ENCODE measurements around the gene ADCY10. TPM values are rescaled to one million over a fixed set of nuclear protein-coding genes. Genes with fewer than 3 reads are reported as not detected.

The ADCY10 gene
- polyA plus RNA-seq, 1 donor from 2014 or later: 0.09 TPM

DNA sequence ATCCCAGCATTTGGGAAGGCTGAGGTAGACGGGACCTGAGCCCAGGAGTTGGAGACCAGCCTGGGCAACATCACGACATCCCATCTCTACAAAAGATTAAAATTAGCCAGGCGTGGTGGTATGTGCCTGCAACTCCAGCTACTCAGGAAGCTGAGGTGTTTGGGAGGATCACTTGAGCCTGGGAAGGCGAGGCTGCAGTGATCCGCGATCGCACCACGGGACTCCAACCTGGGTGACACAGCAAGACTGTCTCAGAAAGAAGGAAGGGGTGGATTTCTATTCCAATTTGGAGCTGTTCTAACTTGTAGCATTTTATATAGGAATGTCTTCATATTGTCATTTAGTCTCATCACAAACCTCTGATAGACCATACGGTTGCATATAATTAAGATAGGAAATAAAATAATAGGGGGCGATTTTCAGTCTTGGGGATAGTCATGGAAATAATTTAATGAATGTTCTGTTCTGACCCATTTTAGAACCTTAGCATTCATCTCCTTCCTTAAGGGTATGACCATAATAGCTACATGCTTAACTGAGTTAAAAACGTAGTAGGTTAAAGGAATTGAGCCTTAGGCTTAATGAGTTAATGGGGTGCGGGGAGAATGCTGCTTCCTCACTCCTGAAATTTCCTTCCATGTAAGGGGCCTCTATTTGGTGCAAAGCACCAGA lies 93.1 kb downstream of the ADCY10 start:
- Histone ChIP-seq H3K9me3 (ENCODE audit: low read length) (peaks cover 1% of the 10 kb centered on the region), H3K27ac (ENCODE audit: low read length) (no peak overlapping the region), H3F3A (ENCODE audit: insufficient read depth, low read length, poor library complexity, severe bottlenecking) (no peaks in the 10 kb centered on the region), H3K4me3 (ENCODE audit: low read length) (no peak overlapping the region), H3K9me2 (ENCODE audit: insufficient read depth, low read length) (no peaks in the 10 kb centered on the region), H3K27me3 (ENCODE audit: insufficient read depth, low read depth, low read length) (no peaks in the 10 kb centered on the region), H3K36me3 (ENCODE audit: insufficient read depth, low read length) (no peaks in the 10 kb centered on the region), H3K4me2 (ENCODE audit: low read length) (no peak overlapping the region), H3K79me2 (replicated peaks; ENCODE audit: insufficient read depth, low read length) (no peaks in the 10 kb centered on the region), H3K9ac (ENCODE audit: low read length) (no peak overlapping the region), H2AFZ (ENCODE audit: low read depth, low read length) (no peak overlapping the region), H4K20me1 (ENCODE audit: insufficient read depth) (no peaks in the 10 kb centered on the region)
- TF ChIP-seq, protein P1, sequence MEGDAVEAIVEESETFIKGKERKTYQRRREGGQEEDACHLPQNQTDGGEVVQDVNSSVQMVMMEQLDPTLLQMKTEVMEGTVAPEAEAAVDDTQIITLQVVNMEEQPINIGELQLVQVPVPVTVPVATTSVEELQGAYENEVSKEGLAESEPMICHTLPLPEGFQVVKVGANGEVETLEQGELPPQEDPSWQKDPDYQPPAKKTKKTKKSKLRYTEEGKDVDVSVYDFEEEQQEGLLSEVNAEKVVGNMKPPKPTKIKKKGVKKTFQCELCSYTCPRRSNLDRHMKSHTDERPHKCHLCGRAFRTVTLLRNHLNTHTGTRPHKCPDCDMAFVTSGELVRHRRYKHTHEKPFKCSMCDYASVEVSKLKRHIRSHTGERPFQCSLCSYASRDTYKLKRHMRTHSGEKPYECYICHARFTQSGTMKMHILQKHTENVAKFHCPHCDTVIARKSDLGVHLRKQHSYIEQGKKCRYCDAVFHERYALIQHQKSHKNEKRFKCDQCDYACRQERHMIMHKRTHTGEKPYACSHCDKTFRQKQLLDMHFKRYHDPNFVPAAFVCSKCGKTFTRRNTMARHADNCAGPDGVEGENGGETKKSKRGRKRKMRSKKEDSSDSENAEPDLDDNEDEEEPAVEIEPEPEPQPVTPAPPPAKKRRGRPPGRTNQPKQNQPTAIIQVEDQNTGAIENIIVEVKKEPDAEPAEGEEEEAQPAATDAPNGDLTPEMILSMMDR (IDR thresholded peaks at IDR 0.05; ENCODE audit: poor library complexity, severe bottlenecking): no peak
- no peak for TF ChIP-seq TAF1 (IDR thresholded peaks at IDR 0.05; ENCODE audit: low read depth)
- TF ChIP-seq SMC3 (conservative IDR thresholded peaks at IDR 0.05; ENCODE audit: poor library complexity): no peak
- TF ChIP-seq, protein P2, sequence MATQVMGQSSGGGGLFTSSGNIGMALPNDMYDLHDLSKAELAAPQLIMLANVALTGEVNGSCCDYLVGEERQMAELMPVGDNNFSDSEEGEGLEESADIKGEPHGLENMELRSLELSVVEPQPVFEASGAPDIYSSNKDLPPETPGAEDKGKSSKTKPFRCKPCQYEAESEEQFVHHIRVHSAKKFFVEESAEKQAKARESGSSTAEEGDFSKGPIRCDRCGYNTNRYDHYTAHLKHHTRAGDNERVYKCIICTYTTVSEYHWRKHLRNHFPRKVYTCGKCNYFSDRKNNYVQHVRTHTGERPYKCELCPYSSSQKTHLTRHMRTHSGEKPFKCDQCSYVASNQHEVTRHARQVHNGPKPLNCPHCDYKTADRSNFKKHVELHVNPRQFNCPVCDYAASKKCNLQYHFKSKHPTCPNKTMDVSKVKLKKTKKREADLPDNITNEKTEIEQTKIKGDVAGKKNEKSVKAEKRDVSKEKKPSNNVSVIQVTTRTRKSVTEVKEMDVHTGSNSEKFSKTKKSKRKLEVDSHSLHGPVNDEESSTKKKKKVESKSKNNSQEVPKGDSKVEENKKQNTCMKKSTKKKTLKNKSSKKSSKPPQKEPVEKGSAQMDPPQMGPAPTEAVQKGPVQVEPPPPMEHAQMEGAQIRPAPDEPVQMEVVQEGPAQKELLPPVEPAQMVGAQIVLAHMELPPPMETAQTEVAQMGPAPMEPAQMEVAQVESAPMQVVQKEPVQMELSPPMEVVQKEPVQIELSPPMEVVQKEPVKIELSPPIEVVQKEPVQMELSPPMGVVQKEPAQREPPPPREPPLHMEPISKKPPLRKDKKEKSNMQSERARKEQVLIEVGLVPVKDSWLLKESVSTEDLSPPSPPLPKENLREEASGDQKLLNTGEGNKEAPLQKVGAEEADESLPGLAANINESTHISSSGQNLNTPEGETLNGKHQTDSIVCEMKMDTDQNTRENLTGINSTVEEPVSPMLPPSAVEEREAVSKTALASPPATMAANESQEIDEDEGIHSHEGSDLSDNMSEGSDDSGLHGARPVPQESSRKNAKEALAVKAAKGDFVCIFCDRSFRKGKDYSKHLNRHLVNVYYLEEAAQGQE (IDR thresholded peaks at IDR 0.05; ENCODE audit: borderline replicate concordance): no peak

DNA sequence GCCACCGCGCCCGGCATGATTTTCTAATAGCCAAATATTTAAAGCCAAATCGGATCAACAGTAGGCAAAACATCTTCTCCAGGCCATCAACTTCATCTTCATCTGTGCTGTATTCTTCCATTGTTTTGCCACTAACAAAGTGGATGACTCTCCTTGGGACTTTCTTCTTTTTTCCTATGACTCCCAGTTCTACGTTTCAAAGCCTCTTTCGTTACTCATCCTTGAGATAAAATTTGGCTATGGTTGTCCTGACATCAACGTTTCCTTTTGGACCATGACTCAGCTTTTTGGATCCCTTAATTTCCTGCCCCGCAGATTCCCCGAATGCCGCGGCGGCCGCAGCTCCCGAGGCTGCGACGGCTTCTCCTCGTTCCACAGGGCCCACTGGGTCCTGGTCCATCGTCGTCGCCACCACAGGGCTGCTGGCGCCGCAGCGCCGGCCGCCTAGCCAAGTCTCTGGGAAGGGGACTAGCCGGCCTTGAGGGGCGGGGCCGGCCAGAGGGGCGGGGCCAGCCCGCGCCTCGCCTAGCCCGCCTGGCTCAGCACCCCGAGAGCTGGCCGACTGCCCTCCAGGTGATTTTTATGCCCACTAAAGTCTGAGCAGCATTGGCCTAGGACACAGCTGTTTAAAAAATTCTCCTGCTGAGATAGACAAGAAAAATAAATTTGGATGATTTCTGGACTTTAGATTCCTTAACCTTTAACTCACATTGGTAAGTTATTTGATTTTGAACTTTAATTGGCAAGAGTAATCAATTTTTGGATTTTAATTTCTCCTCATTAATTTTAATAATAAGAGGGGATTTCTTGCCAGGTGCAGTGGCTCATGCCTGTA lies 93.9 kb downstream of the ADCY10 start:
- Histone ChIP-seq H3K4me2 (ENCODE audit: low read length) (no peak overlapping the region), H3K27ac (ENCODE audit: low read length) (no peak overlapping the region), H3K9me3 (ENCODE audit: low read length) (peaks cover 6% of the 10 kb centered on the region), H3K79me2 (replicated peaks; ENCODE audit: insufficient read depth, low read length) (no peaks in the 10 kb centered on the region), H4K20me1 (ENCODE audit: insufficient read depth) (no peaks in the 10 kb centered on the region), H3K9me2 (ENCODE audit: insufficient read depth, low read length) (no peaks in the 10 kb centered on the region), H3K27me3 (ENCODE audit: insufficient read depth, low read depth, low read length) (no peaks in the 10 kb centered on the region), H2AFZ (ENCODE audit: low read depth, low read length) (no peak overlapping the region), H3K9ac (ENCODE audit: low read length) (no peak overlapping the region), H3K36me3 (ENCODE audit: insufficient read depth, low read length) (no peaks in the 10 kb centered on the region), H3F3A (ENCODE audit: insufficient read depth, low read length, poor library complexity, severe bottlenecking) (no peaks in the 10 kb centered on the region), H3K4me3 (ENCODE audit: low read length) (no peak overlapping the region)
- no peak for TF ChIP-seq RAD21 (conservative IDR thresholded peaks at IDR 0.05)
- TF ChIP-seq TAF1 (IDR thresholded peaks at IDR 0.05; ENCODE audit: low read depth): no peak
- no peak for TF ChIP-seq SMC3 (conservative IDR thresholded peaks at IDR 0.05; ENCODE audit: poor library complexity)
- TF ChIP-seq EZH2 (IDR thresholded peaks at IDR 0.05; ENCODE audit: borderline replicate concordance, insufficient read depth, low read length, poor library complexity, severe bottlenecking): no peak
- no peak for TF ChIP-seq MXI1 (conservative IDR thresholded peaks at IDR 0.05; ENCODE audit: poor library complexity, severe bottlenecking)
- TF ChIP-seq EP300 (conservative IDR thresholded peaks at IDR 0.05; ENCODE audit: poor library complexity, severe bottlenecking): no peak
- no peak for TF ChIP-seq POLR2AphosphoS5 (IDR thresholded peaks at IDR 0.05)
- TF ChIP-seq, protein P1 (IDR thresholded peaks at IDR 0.05; ENCODE audit: poor library complexity, severe bottlenecking): no peak
- TF ChIP-seq, protein P2 (IDR thresholded peaks at IDR 0.05; ENCODE audit: borderline replicate concordance): no peak

Data from neural cell (in vitro differentiated cells).